Renal cortex interstitium (tissue), 11 donors: ENCODE results near the gene C9orf85. TPM values are rescaled to one million over a fixed set of nuclear protein-coding genes. Genes with fewer than 3 reads are reported as not detected.
"Not testable (repeated sequence)": the region's sequence is repeated elsewhere in the genome, so short reads cannot be mapped to it uniquely, and the experiment has no call there.

Source experiments
- DNase-seq, 11 donors: peaks; one replicate each; pipeline ENCODE4 v3.0.0-alpha.2; 2013; ENCODE audit warnings: low read depth in 9 of 11, low spot score in 4 of 11; ENCODE audit errors: extremely low read depth in 1 of 11
- polyA plus RNA-seq, 3 donors: library from polyadenylated mRNA; unstranded; fragments of 120-200 nt; gene quantifications; one replicate each; pipeline ENCODE4 v1.2.1, GENCODE V29; 2013; ENCODE audit not compliant: insufficient read length in 3 of 3

Gene C9orf85
- polyA plus RNA-seq, 3 donors = 15.9 to 18.2 (median 17.1) TPM

GRCh38 chr9:71896761-71897160 lies 14.7 kb upstream of the C9orf85 start:
- no peak for DNase-seq

DNA sequence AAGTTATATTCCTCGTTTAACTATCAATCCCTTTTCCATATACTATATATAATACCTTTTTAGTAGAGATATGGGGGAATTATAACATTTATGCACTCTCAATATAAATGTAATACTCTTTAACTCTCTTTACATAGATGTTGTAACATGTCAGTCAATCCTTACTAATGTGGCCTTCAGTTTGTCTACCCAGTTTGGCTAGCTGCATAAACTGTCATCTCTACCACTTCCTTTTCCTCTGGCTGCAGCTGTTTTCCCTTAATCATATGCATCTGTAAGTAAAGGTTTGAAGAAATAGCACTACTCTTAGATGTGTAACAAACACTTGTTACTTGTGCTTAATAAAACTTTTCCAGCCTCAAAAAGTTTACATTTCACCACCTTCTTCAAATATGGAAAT lies 13.9 kb upstream of the C9orf85 start:
- no peak for DNase-seq

DNA sequence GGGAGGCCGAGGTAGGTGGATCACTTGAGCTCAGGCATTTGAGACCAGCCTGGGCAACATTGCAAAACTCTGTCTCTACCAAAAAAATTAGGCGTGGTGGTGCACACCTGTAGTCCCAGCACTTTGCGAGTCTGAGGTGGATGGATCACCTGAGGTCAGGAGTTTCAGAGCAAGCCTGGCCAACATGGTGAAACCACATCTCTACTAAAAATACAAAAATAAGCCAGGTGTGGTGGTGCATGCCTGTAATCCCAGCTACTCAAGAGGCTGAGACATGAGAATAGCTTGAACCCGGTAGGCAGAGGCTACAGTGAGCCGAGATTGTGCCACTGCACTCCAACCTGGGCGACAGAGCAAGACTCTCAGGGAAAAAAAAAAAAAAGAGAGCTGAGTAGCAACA lies 12.7 kb upstream of the C9orf85 start:
- not testable (repeated sequence) for DNase-seq

GRCh38 chr9:71901695-71902597 lies 9.5 kb upstream of the C9orf85 start:
- no peak for DNase-seq

DNA sequence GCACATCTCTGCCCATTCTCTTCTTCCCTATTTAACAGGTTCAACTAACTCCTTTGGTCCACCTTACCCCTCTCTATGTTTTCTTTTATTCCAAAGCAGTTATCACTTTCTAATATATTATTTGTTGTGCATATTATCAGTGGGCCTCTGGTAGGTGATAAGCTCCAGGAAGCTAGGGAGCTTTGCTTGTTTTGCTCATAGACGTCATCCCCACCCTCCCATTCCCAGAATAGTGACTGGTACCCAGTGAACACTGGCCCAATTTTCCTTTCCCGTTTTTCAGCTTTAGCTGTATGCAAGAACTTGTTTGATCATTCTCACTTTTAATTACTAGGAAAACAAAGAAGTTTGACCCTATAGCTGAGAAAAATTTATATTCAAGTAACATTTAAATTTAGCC lies 7.4 kb upstream of the C9orf85 start:
- no peak for DNase-seq

GRCh38 chr9:71908825-71909224 lies 2.6 kb upstream of the C9orf85 start:
- no peak for DNase-seq

DNA sequence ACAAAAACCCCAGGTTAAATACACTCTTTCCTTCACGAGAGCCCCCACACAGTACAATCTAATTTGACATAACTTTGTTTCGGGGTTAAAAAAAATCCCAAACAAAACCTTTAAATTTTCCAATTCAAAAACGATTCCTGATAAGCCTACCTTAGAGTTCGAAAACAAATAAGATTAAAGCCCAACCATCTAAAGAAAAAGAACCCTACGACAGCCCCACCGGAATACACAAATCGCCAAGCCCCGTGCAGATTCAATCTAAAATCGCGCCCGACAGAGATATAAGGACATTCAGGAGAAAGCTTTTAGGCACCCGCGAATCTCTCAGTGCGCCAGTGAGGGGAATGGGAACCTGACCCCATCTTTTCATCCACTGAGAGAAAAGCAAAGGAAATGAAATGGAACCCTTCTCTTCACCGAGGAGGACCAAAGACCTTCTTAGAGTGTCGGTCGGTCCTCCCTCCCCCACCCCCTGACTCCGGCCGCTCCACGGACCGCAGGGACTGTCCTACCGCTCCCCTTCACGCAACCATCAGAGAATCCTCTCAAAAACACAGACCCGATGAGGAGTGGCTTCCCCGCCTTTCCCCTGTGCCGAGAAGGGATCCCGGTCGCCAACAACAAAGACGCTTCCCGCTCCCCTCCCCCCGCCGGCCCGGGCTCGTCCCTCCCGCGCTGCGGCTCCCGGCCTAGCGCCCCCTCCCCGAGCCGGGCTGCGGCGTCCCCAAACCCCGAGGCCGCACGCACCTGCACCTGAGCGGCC lies 1.4 kb upstream of the C9orf85 start:
- DNase-seq = peak in 9 of 11 donors; percentile 40 to 65 (median 54)

DNA sequence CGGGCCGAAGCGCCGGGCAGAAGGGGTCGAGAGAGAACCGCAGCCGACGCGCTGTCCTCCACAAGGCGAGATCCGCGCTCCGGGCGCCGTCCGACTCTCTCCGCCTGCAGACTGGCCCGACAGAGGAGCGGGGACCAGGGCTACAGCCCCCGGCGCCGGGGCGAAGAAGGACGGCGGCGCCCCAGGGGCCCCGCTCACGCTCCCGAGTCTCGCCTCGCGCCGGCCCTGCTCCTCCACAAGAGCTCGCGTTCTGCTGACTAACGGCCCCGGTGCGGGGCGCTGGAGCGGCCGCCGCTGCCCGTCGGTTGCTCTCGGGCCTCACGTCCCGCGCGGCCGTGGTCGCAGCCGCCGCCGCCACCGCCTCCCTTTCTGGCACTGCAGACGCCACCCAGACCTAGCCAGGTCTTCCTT lies 784 bp upstream of the C9orf85 start:
- peak in 4 of 11 donors; percentile 8 to 56 (median 34) for DNase-seq

GRCh38 chr9:71911908-71912335 lies 483 bp downstream of the C9orf85 start:
- peak in 2 of 11 donors; percentile 13 to 31 for DNase-seq

DNA sequence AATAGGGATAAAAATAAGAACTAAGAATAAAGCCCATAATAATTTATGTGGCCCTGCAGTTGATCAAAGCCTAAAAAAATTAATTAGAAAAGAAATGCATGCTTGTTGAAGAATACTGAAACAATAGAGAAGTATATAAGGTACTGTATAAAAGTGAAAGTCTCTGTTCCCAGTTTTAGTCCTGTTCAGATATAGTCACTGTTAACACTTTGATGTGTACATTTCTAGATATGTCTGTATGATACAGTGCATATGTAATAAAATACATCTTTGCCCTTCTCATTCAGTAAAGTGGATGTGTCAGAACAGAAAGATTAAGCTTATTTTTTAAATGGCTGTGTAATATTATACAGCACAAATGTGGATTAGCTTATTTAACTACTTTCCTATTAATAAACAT lies 4.1 kb downstream of the C9orf85 start:
- DNase-seq = no peak

- no peak for DNase-seq
Observed at GRCh38 chr9:71916834-71917534, 5.5 kb downstream of the C9orf85 start.

- DNase-seq = no peak
Observed at GRCh38 chr9:71918419-71918818, 7.0 kb downstream of the C9orf85 start.

DNA sequence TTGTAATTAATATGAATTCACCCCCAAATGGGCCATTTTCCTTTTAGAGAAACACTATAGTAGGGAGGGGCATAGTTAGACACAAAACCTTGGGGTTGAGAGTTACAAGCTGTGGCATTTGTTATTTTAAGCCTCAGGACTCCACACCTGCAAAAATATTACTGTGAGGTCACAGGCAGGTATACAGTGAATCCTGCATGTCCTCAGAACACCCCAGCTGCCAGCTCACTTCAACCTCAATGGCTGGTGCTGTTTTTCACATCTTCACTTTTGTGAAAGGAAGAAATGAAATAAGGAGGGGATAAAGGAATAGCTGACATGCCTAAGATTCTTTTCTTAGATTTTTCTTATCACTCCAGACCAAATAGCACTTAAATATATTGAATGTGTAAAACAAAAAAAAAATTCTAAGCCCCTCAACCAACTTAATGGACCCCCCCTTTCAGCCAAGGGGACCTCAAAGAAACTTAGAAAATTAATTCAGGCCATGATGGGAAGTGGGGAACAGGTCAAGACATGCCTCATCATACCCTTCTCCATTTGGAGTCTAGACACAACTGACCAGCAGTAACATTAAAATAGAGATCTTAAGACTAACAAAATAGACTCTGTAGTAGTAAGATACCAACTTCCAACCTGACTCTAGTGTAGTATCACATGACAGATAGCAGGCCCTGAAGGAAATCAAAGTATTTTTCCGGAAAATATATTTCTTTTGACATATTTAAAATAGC lies 9.2 kb downstream of the C9orf85 start:
- DNase-seq = no peak

- DNase-seq = no peak
Observed at GRCh38 chr9:71921190-71921814, 9.9 kb downstream of the C9orf85 start.

- DNase-seq = no peak
Observed at GRCh38 chr9:71924576-71924975, 13.1 kb downstream of the C9orf85 start.

GRCh38 chr9:71925834-71926233 lies 14.4 kb downstream of the C9orf85 start:
- DNase-seq = no peak

GRCh38 chr9:71928376-71928775 lies 16.9 kb downstream of the C9orf85 start:
- no peak for DNase-seq

DNA sequence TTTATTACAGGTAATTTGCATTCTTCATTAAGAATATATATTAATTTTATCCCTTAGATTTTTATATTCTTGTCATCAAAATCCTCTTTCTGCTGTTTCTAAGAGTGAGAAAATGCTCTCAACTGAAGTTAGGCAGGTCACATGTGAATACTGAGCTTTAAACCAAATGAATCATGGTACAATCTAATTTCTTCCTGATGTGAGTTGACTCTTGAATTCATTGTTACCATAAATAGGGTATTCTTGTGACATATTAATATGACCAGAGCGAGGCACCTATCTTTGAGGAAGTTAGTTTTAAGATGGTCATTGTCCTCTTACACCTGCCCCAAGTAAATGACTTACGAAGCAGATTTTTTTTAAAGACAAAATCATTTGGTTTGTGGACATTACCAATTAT lies 17.4 kb downstream of the C9orf85 start:
- no peak for DNase-seq
